Activated gamma-delta T cell treated with anti-CD3 and anti-CD28 coated beads, Interleukin-2, amount 50 U/mL, for 16 hours (primary cell): ENCODE results near the gene NCOA1.

ENCODE experiments used
- DNase-seq: peaks from one replicate; pipeline ENCODE4 v3.0.0-alpha.2; 2020; ENCODE audit warnings: low read depth

NCOA1 gene

GRCh38 chr2:24744356-24744755 is 253.3 kb downstream of the NCOA1 start:
- no peak for DNase-seq

GRCh38 chr2:24745825-24746224 is 254.8 kb downstream of the NCOA1 start:
- DNase-seq, result no peak

GRCh38 chr2:24747299-24747698 is 256.2 kb downstream of the NCOA1 start:
- no peak for DNase-seq

GRCh38 chr2:24749069-24749691 is 258.1 kb downstream of the NCOA1 start:
- DNase-seq, result no peak

- DNase-seq, result no peak
These were observed 264.1 kb downstream of the NCOA1 start for GRCh38 chr2:24754985-24755705.

GRCh38 chr2:24756789-24757188 is 265.7 kb downstream of the NCOA1 start:
- DNase-seq, result no peak

GRCh38 chr2:24761866-24762265 is 270.8 kb downstream of the NCOA1 start:
- DNase-seq, result no peak

- no peak for DNase-seq
These were observed 271.5 kb downstream of the NCOA1 start for GRCh38 chr2:24762518-24762917.

- DNase-seq, result no peak
These were observed 272.8 kb downstream of the NCOA1 start for GRCh38 chr2:24763843-24764242.

- no peak for DNase-seq
These were observed 275.6 kb downstream of the NCOA1 start for GRCh38 chr2:24766609-24767008.

- no peak for DNase-seq
These were observed 277.0 kb downstream of the NCOA1 start for GRCh38 chr2:24768013-24768412.

- no peak for DNase-seq
These were observed 277.5 kb downstream of the NCOA1 start for GRCh38 chr2:24768601-24769000.

GRCh38 chr2:24771061-24771460 is 280.0 kb downstream of the NCOA1 start:
- no peak for DNase-seq

- DNase-seq, result no peak
These were observed 280.9 kb downstream of the NCOA1 start for GRCh38 chr2:24771764-24772586.

- no peak for DNase-seq
These were observed 283.3 kb downstream of the NCOA1 start for GRCh38 chr2:24774373-24774772.

GRCh38 chr2:24779116-24779515 is 288.1 kb downstream of the NCOA1 start:
- no peak for DNase-seq

- DNase-seq, result no peak
These were observed 292.6 kb downstream of the NCOA1 start for GRCh38 chr2:24783641-24784040.

GRCh38 chr2:24785671-24786321 is 294.7 kb downstream of the NCOA1 start:
- no peak for DNase-seq

GRCh38 chr2:24787532-24787931 is 296.5 kb downstream of the NCOA1 start:
- DNase-seq, result no peak

GRCh38 chr2:24788816-24789215 is 297.8 kb downstream of the NCOA1 start:
- DNase-seq, result no peak

GRCh38 chr2:24791452-24791851 is 300.4 kb downstream of the NCOA1 start:
- no peak for DNase-seq

- no peak for DNase-seq
These were observed 301.5 kb downstream of the NCOA1 start for GRCh38 chr2:24792542-24792873.
